ENCODE data around the gene ZNF236. TPM values are rescaled to one million over a fixed set of nuclear protein-coding genes. Genes with fewer than 3 reads are reported as not detected.

ZNF236 gene
- total and polyA plus RNA-seq, 8 donors, result 2.6 to 13.3 (median 6.7) TPM

GRCh38 chr18:76839086-76839794 is 16.9 kb downstream of the ZNF236 start:
- H3K27me3 ChIP-seq, result no peaks in the 10 kb centered on the region
- no peaks in the 10 kb centered on the region for H3K9me3 ChIP-seq
- peaks cover 0 to 35% (median 0%) of the 10 kb centered on the region in 3 donors for H3K4me1 ChIP-seq
- H3K27ac ChIP-seq, result peak overlapping the region in 1 of 4 donors; percentile 29
- WGBS, 2 donors, result 73% methylated on average over 4 of the region's 4 CpGs
- DNase-seq (no peak), ATAC-seq (no peak), FAIRE-seq (no peak)
- H3K36me3 ChIP-seq, result no peaks in the 10 kb centered on the region
- intact Hi-C loops (cut with DNase I), result no loop called here
- H3K4me3 ChIP-seq, result no peak overlapping the region
- no peak for TF ChIP-seq CTCF (IDR thresholded peaks at IDR 0.05)

GRCh38 chr18:76842837-76843530 is 20.6 kb downstream of the ZNF236 start:
- H3K4me3 ChIP-seq, result no peak overlapping the region
- DNase-seq (no peak), ATAC-seq (peak; percentile 25 to 73 (median 72)), FAIRE-seq (no peak)
- no peak for TF ChIP-seq CTCF (IDR thresholded peaks at IDR 0.05)
- intact Hi-C loops (cut with DNase I), result no loop called here
- WGBS, 2 donors, result 23 to 26% methylated on average over 6 of the region's 6 CpGs
- no peaks in the 10 kb centered on the region for H3K27me3 ChIP-seq
- no peaks in the 10 kb centered on the region for H3K36me3 ChIP-seq
- no peaks in the 10 kb centered on the region for H3K9me3 ChIP-seq
- H3K27ac ChIP-seq, result peak overlapping the region in 3 of 4 donors; percentile 24 to 68 (median 41)
- H3K4me1 ChIP-seq, result peaks cover 0 to 32% (median 4%) of the 10 kb centered on the region in 3 donors

- WGBS, 2 donors, result 77 to 79% methylated on average over 4 of the region's 4 CpGs
- Histone ChIP-seq H3K27ac (peak overlapping the region in 1 of 4 donors; percentile 68), H3K4me3 (no peak overlapping the region), H3K4me1 (peaks cover 0 to 25% (median 4%) of the 10 kb centered on the region in 3 donors), H3K9me3 (no peaks in the 10 kb centered on the region), H3K27me3 (no peaks in the 10 kb centered on the region), H3K36me3 (no peaks in the 10 kb centered on the region)
- intact Hi-C loops (cut with DNase I), result no loop called here
- FAIRE-seq (no peak), DNase-seq (no peak), ATAC-seq (no peak)
- TF ChIP-seq CTCF (IDR thresholded peaks at IDR 0.05), result no peak
Measured at GRCh38 chr18:76844144-76844543, 21.8 kb downstream of the ZNF236 start.

GRCh38 chr18:76844742-76845477 is 22.6 kb downstream of the ZNF236 start:
- intact Hi-C loops (cut with DNase I), result no loop called here
- 64 to 68% methylated on average over 4 of the region's 4 CpGs for WGBS, 2 donors
- Histone ChIP-seq H3K9me3 (no peaks in the 10 kb centered on the region), H3K27ac (peak overlapping the region in 1 of 4 donors; percentile 13), H3K4me3 (no peak overlapping the region), H3K27me3 (no peaks in the 10 kb centered on the region), H3K4me1 (peaks cover 0 to 25% (median 4%) of the 10 kb centered on the region in 3 donors), H3K36me3 (no peaks in the 10 kb centered on the region)
- no peak for TF ChIP-seq CTCF (IDR thresholded peaks at IDR 0.05)
- no peak for ATAC-seq
- no peak for FAIRE-seq
- no peak for DNase-seq
